Right renal pelvis (tissue), 4 donors: ENCODE results near the gene PLEKHG5. TPM values are rescaled to one million over a fixed set of nuclear protein-coding genes. Genes with fewer than 3 reads are reported as not detected.
"Not testable (repeated sequence)": the region's sequence is repeated elsewhere in the genome, so short reads cannot be mapped to it uniquely, and the experiment has no call there.

ENCODE experiments used
- DNase-seq, 4 donors: peaks; one replicate each; pipeline ENCODE4 v3.0.0-alpha.2; 2013; ENCODE audit warnings: low read depth in 4 of 4, low spot score in 3 of 4, missing footprints in 1 of 4
- polyA plus RNA-seq, 4 donors: library from polyadenylated mRNA; unstranded; fragments of 120-200 nt; gene quantifications; one replicate each; pipeline ENCODE4 v1.2.1, GENCODE V29; 2013; ENCODE audit not compliant: insufficient read length in 4 of 4

PLEKHG5 gene
- polyA plus RNA-seq, 4 donors: 12.6 to 18.0 (median 13.3) TPM

DNA sequence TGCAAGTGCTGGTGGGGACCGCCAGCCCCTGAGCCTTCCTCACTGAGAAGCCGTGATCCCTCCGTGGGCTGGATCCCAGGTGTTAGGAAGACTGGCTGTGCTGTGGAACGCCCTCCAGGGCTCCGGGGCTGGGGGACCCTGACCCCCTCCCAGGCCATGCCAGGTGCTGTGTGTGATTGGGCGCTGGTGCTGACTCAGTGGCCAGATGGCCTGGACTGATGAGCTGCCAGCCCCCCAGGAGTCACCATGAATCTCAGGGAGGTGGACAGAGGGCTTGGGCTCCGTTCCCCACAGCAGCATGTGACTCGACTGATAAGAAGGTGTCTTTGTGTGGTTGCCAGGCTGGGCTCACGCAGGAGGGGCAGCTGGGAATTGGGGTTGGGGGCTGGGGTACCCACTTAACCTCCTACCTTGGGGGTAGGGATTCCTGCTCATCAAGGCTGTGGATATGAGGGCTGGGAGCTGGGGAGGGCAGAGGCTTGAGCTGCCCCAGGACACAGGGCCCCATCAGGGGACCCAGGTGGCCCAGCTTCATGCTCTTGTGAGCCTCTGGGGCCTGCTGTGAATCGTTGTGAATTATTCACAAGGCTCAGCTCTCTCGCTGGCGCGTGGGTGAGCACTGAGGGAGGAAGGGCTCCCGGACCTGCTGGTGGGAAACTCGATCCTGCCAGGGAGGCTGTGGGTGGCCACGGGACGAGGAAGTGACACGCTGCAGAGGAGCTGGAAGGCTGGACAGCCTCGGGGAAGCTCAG lies 61.6 kb downstream of the PLEKHG5 start:
- not testable (repeated sequence) for DNase-seq

DNA sequence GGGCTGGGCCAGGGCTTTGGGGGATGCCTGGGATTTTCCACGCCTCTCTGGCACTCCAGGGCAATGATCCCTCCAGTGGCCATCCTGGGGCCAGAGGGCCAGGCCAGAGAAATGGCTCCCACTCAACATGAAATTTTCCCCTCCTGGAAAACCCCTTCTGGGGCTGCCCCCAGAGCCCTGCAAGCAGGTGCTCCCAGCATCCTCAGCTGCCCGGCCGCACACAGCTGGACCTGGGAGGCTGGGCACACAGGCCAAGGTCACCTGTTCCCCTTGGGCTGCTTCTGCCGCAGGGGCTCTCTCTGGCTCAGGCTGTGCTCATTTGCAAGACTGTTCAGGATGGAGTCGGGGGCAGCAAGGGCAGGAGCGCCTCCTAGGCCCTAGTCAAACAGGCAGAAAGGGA lies 63.0 kb downstream of the PLEKHG5 start:
- not testable (repeated sequence) for DNase-seq

DNA sequence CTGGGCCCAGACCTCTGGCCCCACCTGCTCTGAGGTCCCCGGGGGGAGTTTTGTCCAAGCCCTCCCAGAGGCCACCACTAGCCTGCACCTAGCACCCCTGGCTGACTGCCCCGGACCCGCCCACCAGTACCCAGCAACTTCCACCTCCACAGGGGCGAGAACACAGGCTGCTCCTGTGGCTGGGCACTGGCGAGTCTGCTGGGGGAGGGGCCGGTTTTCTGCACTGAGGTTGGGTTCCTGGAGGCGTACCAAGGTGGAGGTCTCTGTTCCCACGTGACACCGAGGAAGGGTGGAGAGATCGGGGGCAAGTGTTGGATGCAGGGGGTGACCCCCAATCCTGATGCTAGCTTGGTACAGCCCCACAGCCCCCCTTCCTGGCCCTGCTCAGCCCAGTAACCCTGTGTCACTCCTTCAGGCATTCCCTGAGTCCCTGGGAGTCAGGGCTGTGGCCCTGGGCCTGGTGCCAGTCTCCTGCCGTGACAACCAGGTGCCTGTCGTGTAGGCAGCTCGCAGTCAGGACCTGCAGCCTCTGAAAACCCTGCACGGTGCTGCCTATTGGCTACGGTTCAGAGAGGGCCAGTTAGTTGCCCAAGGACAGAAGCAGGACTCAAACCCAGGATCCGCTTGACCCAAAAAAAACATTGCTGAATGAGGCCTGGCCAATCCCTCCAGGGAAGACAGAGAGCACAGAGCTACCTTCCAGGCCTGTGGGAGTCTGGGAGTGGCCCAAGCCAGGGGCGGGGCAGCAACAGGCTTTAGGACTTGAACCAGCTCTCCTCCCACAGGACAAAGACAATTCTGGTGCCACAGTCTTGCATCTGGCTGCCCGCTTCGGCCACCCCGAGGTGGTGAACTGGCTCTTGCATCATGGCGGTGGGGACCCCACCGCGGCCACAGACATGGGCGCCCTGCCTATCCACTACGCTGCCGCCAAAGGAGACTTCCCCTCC lies 63.8 kb downstream of the PLEKHG5 start:
- no peak for DNase-seq

GRCh38 chr1:6426972-6427350 lies 64.5 kb downstream of the PLEKHG5 start:
- DNase-seq: no peak

DNA sequence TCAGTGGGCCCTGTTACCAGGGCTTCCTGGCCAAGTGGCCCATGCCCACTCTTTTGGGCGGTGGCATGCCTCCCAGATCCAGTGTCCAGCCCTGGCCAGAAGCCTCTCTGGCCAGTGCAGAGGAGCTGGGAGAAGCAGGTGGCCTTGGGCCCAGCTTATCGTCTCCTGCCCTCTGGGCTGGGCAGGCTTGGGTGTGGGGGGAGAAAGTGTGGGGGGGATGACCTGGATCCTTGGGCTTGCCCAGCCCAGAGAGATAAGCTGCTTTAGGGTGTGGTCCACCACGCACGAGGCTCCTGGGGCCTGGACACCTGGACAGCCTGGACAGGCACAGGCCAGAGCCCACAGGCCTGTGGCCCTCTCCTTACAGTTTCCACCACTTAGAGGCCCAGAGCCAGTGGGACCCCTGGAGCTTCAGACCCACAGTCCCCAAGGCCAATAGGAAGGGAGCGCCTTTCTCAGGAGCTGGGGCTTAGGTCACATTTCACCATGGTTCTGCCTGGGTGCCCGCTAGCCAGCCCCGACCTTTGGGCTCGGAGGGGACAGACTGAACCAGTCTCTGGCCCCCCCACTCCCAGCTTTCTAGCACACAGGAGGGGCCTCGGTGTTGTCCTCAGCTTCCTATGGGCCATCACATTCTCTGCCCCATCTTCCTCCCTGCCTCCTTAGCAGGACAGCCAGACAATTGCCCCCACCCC lies 65.0 kb downstream of the PLEKHG5 start:
- DNase-seq: no peak

GRCh38 chr1:6425658-6426057 lies 65.8 kb downstream of the PLEKHG5 start:
- DNase-seq: no peak

DNA sequence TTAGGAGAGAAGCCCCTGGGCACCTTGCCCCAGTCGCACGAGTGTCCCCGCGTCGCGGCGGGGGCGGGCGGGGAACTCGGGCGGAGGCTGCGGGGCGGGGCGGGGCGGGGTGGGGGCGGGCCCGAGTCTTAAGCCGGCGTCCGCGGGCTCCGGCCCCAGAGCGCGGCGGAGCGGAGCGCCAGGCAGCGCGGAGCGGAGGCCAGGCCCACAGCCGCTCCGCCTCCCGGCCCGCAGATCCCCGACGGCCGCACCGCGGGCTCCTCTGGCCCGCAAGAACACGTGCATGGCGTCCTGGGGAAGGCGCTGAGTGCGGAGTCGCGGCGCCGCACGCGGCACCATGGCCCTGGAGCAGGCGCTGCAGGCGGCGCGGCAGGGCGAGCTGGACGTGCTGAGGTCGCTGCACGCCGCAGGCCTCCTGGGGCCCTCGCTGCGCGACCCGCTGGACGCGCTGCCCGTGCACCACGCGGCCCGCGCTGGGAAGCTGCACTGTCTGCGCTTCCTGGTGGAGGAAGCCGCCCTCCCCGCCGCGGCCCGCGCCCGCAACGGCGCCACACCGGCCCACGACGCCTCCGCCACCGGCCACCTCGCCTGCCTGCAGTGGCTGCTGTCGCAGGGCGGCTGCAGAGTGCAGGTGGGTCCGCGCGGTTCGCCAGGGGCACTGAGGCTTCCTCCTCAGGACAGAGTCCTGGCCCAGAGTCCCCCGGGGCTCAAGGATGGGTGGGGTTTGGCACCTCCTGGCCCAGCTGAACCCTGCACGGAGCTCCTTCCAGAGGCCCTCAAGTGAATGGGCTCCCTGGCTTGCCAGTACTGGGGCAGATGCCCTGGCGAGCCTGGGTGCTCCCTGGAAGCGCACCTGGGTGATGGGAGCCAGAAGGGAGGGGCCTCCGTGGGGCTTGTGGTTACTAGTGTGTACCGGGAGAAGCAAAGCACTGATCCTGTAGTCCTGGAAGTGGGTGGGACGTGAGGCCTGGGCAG lies 66.6 kb downstream of the PLEKHG5 start, which contains the start of gene ESPN:
Gene ESPN, plus strand, starts transcription at position 158 of the 975 bp plus-strand sequence. Its CDS starts 180 bp downstream, at position 338.
- no peak for DNase-seq

DNA sequence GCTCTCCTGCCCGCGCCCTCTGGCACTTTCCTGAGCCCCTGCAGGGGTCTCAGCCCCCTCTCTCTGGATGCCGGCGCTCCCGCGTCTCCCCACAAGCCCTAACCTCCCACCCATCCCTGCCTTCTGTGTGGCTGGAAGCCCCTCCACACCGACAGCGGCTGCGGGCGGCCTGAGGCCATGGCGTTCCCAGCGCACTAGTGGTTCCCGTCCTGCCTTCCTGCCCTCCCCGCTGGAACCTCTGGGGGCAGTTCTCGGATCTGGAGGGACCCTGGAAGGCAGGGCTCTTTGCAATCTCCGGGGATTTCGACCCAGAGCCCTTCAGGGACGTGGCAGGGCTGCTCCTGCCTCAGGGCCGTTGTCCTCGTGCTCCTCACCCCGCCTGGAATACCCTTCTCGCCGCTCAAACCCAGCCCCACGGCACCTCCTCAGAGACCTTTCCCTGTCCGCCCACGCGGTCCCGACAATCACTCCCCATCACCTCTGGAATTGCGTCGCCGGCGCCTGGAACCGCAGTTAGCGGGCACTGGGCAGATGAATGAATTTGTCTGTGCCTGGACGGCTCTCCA lies 67.4 kb downstream of the PLEKHG5 start:
- DNase-seq: no peak

GRCh38 chr1:6423321-6423999 lies 68.0 kb downstream of the PLEKHG5 start:
- DNase-seq: no peak

DNA sequence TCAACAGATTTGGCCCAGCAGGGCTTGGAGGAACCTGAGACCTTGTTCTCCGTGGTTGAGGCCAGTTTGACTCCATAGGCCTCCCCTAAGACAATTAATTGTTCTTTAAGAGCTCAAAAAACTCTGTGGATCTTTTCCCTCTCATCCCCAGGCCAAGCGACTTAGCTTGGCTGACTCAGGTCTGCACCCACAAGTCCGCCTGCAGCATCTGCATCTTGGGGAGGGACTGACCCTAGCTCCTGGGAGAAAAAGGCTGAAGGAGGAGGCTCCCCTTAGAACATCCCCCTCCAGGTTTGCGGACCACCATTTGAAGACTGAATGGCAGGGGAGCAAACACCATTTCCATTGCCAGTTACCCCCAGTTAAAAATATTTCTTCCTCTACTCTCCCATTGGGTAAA lies 70.2 kb downstream of the PLEKHG5 start:
- no peak for DNase-seq

DNA sequence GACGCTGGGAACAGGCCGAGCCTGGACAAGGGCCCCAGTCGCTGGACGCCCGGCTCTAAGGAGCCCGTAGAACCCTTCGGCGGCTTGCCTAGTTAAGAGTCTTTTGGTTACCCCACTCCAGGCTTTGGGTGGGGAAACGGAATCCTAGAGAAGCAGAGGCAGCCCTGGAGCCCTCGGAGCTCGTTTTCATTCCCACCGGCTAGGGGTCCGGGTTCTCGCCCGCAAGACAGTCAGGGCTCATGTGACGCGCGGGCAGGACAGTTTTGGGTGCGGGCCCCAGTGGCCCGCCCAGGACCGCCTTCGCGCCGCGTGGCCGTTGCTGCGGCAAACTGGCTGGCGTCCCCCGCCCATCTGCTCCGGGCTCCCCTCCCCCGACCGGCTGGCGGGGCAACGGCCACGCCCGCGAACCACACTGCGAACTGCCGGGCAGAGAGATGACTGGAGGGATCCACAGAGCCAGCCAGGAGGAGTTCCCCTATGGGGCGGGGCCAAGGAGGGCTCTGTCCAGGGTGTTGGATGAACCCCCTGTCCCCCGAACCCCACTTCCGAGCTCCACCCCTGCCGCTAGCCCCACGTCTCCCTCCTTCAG lies 70.9 kb downstream of the PLEKHG5 start:
- DNase-seq: no peak

DNA sequence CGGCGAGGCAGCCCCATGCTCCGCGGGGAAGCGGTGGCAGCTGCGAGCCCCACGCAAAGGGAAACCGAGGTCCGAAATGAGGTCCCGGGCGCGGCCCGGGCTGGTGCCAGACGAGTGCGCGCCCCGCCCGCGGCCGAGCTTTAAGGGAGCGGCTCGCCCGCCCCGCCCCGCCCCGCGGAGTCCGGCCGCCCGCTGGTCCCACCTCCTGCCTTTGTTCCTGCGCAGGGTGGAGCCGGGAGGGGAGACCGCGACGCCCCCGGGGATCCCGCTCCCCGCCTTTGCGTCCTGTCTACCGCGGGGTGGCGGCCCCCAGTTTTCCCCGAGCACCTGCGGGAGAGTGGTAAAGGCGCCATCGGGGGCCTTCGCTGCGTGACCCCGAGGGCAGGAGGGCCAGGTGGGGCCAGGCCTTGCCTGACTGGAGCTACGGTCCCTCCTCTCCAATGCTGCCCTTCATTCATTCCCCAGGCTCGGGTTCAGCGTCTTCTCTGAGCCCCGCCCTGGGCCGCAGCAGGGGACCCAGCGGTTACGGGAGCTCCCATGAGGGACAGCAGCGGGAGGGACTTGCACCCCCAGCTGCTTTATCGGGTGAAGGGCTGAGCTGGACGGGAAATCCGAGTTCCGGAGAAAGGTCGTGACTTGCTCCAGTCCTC lies 71.5 kb downstream of the PLEKHG5 start, which contains the start of gene HES2:
Gene HES2, minus strand, starts transcription at position 116 of the 650 bp plus-strand sequence. Its CDS starts 99 bp downstream, at position 17.
- DNase-seq: no peak

DNA sequence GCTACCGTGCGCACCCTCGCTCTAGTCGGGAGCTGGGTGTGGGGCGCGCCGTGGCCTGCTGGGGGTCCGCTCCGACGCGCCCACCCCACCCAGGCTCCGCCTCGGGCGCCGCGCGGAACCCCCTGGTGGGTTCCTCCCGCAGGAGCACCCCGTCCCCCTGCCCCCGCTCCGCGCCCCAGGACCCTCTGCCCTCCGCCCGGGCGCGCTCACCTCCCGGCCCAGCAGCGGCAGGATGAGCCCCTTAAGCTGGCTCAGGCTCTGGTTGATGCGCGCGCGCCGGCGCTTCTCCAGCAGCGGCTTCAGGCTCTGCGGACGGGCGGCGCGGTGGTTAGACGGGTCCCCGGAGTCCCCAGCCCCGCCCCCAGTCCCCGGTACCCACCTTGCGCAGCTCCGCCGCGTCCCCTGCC lies 72.1 kb downstream of the PLEKHG5 start:
- no peak for DNase-seq

- DNase-seq: no peak
These were observed 72.6 kb downstream of the PLEKHG5 start for GRCh38 chr1:6418668-6419396.

- DNase-seq: no peak
These were observed 73.4 kb downstream of the PLEKHG5 start for GRCh38 chr1:6417961-6418667.
